B cell (primary cell): ENCODE data around the gene CABCOCO1. TPM values are rescaled to one million over a fixed set of nuclear protein-coding genes. Genes with fewer than 3 reads are reported as not detected.

Experiments
- ATAC-seq: fragments of 200-7000 bp; cut with Tn5 transposase; one replicate; pipeline ENCODE4 v1.10.0; 2021; ENCODE audit warnings: low read depth, mild to moderate bottlenecking, moderate number of reproducible peaks, moderate library complexity
- CTCF ChIA-PET: fragments of 350-600 bp; sonication (Branson Sonifier 250); formaldehyde crosslinking; loops from one replicate; lab custom pipeline; 2021; ENCODE audit warnings: antibody characterized with exemption, inconsistent platforms; lab: Charles Lee
- POLR2A ChIA-PET: fragments of 350-600 bp; sonication (Branson Sonifier 250); formaldehyde crosslinking; loops from one replicate; lab custom pipeline; 2021; ENCODE audit warnings: antibody characterized with exemption; lab: Charles Lee
- DNase-seq: peaks from one replicate; pipeline ENCODE4 v3.0.0; 2013
- H2AFZ ChIP-seq: 2 replicates; pipeline ENCODE4 v1.6.1; 2012; ENCODE audit warnings: mild to moderate bottlenecking, low read depth, low read length; ENCODE audit not compliant: insufficient read depth, poor library complexity, severe bottlenecking
- H3K27ac ChIP-seq, 2 donors: 1 replicate in 1 of 2; 2 replicates in 1 of 2; pipeline ENCODE4 v1.5.1; 2012 to 2013; ENCODE audit warnings: low read length in 2 of 2, mild to moderate bottlenecking in 2 of 2, moderate library complexity in 1 of 2
- H3K27me3 ChIP-seq, 4 experiments: fragments of 200-600 bp in 1 of 4; sonication (generic) in 1 of 4; replicated peaks in 1 of 4; 1 replicate in 2 of 4; 2 replicates in 2 of 4; pipeline versions ENCODE4 v1.6.1 to v1.7.0; 2013 to 2016; ENCODE audit warnings: low read length in 3 of 4, mild to moderate bottlenecking in 2 of 4, mixed read lengths in 1 of 4, moderate library complexity in 1 of 4; ENCODE audit not compliant: insufficient read depth in 4 of 4, control insufficient read depth in 3 of 4; ENCODE audit errors: control extremely low read depth in 1 of 4
- H3K36me3 ChIP-seq, 2 experiments: replicated peaks in 1 of 2; 1 replicate in 1 of 2; 2 replicates in 1 of 2; pipeline versions ENCODE4 v1.6.1 to v1.7.1; 2013; ENCODE audit warnings: low read length in 1 of 2; ENCODE audit not compliant: insufficient read depth in 2 of 2, control insufficient read depth in 1 of 2; ENCODE audit errors: control extremely low read depth in 1 of 2, extremely low read depth in 1 of 2
- H3K4me1 ChIP-seq, 2 donors: fragments of 200-600 bp in 1 of 2; sonication (generic) in 1 of 2; 1 replicate in 1 of 2; 2 replicates in 1 of 2; pipeline versions ENCODE4 v1.5.1 to v1.6.1; 2013 to 2017; ENCODE audit warnings: low read length in 2 of 2; ENCODE audit not compliant: control insufficient read depth in 2 of 2, insufficient read depth in 2 of 2
- H3K4me2 ChIP-seq: replicated peaks from 2 replicates; pipeline ENCODE3; 2012; ENCODE audit warnings: mild to moderate bottlenecking, low read depth, low read length; ENCODE audit not compliant: poor library complexity, severe bottlenecking
- H3K4me3 ChIP-seq, 5 experiments: fragments of 200-600 bp in 1 of 5; sonication (generic) in 1 of 5; 1 replicate in 3 of 5; 2 replicates in 2 of 5; pipeline versions ENCODE4 v1.5.1 to v1.7.0; 2011 to 2016; ENCODE audit warnings: low read length in 4 of 5, mild to moderate bottlenecking in 4 of 5, low read depth in 2 of 5, control low read depth in 1 of 5, moderate library complexity in 1 of 5; ENCODE audit not compliant: insufficient read depth in 1 of 5; ENCODE audit errors: control extremely low read depth in 1 of 5, extremely low read depth in 1 of 5
- H3K79me2 ChIP-seq: fragments of 200-600 bp; sonication (generic); one replicate; pipeline ENCODE4 v1.6.0; 2016; ENCODE audit warnings: low read length; ENCODE audit not compliant: control insufficient read depth, insufficient read depth
- H3K9ac ChIP-seq: fragments of 200-600 bp; sonication (generic); 2 replicates; pipeline ENCODE4 v1.6.1; 2017; ENCODE audit warnings: mild to moderate bottlenecking, low read length, moderate library complexity
- H3K9me3 ChIP-seq, 3 donors: one replicate each; pipeline versions ENCODE4 v1.6.1 to v1.7.1; 2013; ENCODE audit warnings: low read length in 2 of 3; ENCODE audit not compliant: control insufficient read depth in 2 of 3, insufficient read depth in 1 of 3; ENCODE audit errors: control extremely low read depth in 1 of 3
- H4K20me1 ChIP-seq: 2 replicates; pipeline ENCODE4 v1.6.0; 2012; ENCODE audit warnings: mild to moderate bottlenecking, low read length; ENCODE audit not compliant: insufficient read depth, control insufficient read depth, poor library complexity, severe bottlenecking
- H3K27ac Mint-ChIP-seq: one replicate; pipeline ENCODE4 v1.8.0; 2021; ENCODE audit warnings: mixed read lengths
- H3K27me3 Mint-ChIP-seq: one replicate; pipeline ENCODE4 v1.8.0; 2021; ENCODE audit warnings: mixed read lengths
- H3K4me1 Mint-ChIP-seq: one replicate; pipeline ENCODE4 v1.8.0; 2021; ENCODE audit warnings: mixed read lengths
- H3K4me3 Mint-ChIP-seq: one replicate; pipeline ENCODE4 v1.8.0; 2021; ENCODE audit warnings: mixed read lengths
- H3K9me3 Mint-ChIP-seq: one replicate; pipeline ENCODE4 v1.8.0; 2022; ENCODE audit warnings: mixed read lengths; ENCODE audit not compliant: insufficient read depth
- CTCF ChIP-seq: fragments of 200-600 bp; IDR thresholded peaks from one replicate; pipeline ENCODE4 v1.8.0; 2022; ENCODE audit warnings: antibody characterized with exemption, mild to moderate bottlenecking
- EZH2 ChIP-seq: IDR thresholded peaks from 2 replicates; pipeline ENCODE4 v1.6.1; 2012; ENCODE audit warnings: borderline replicate concordance, low read depth, mild to moderate bottlenecking, moderate library complexity, low read length; ENCODE audit not compliant: insufficient read depth, poor library complexity, severe bottlenecking
- WGBS: methylation state at CpG from one replicate; pipeline ENCODE4 v1.1.5; 2013; ENCODE audit warnings: missing lambda C conversion rate; ENCODE audit not compliant: insufficient coverage; 5-methylcytosine and 5-hydroxymethylcytosine counted together
- intact Hi-C: fragments of 100-400 bp; cut with micrococcal nuclease; formaldehyde crosslinking; loops from one replicate; pipeline ENCODE4 v1.10.0; 2022
- polyA plus RNA-seq: library from polyadenylated mRNA; depleted of rRNA; stranded (reverse); fragments of >200 nt; gene quantifications from 2 replicates; pipeline ENCODE4 v1.2.3, GENCODE V29; 2012
- total RNA-seq, 2 donors: library from RNA; stranded (reverse); fragments of 120-200 nt in 1 of 2; gene quantifications; 1 replicate in 1 of 2; 2 replicates in 1 of 2; pipeline versions ENCODE4 v1.2.3 to v1.2.4, GENCODE V29; 2013 to 2022

CABCOCO1 gene
- total and polyA plus RNA-seq, 2 donors (not counting 1 experiment from before 2014, with no cell fraction given): not detected

GRCh38 chr10:61791216-61791615 lies 128.5 kb downstream of the CABCOCO1 start:
- H2AFZ ChIP-seq: no peak overlapping the region
- no peak for TF ChIP-seq CTCF
- ChIA-PET POLR2A (no interaction called here), CTCF (no interaction called here)
- no peak for DNase-seq
- no peak overlapping the region for H3K27ac ChIP-seq
- no peaks in the 10 kb centered on the region for H3K9me3 ChIP-seq
- H3K4me1 ChIP-seq: no peaks in the 10 kb centered on the region
- Mint-ChIP-seq H3K27me3 (no peaks in the 10 kb centered on the region), H3K4me3 (no peak overlapping the region), H3K27ac (no peak overlapping the region), H3K4me1 (no peaks in the 10 kb centered on the region), H3K9me3 (no peaks in the 10 kb centered on the region)
- WGBS: no CpG with 5 or more reads among the region's 2 CpGs
- H3K9ac ChIP-seq: no peak overlapping the region
- H3K4me3 ChIP-seq: no peak overlapping the region
- no peak for ATAC-seq
- H3K27me3 ChIP-seq: no peaks in the 10 kb centered on the region
- no peaks in the 10 kb centered on the region for H3K36me3 ChIP-seq
- intact Hi-C loops: no loop called here
- no peak overlapping the region for H3K4me2 ChIP-seq
- H4K20me1 ChIP-seq: no peaks in the 10 kb centered on the region
- H3K79me2 ChIP-seq: no peaks in the 10 kb centered on the region

- WGBS: 100% methylated on average over 1 of the region's 1 CpG
- ATAC-seq (no peak), DNase-seq (no peak)
- H3K9ac ChIP-seq: no peak overlapping the region
- no peak overlapping the region for H3K27ac ChIP-seq
- no peaks in the 10 kb centered on the region for H4K20me1 ChIP-seq
- no peaks in the 10 kb centered on the region for H3K9me3 Mint-ChIP-seq
- POLR2A ChIA-PET: no interaction called here
- CTCF ChIA-PET: no interaction called here
- H3K4me3 Mint-ChIP-seq: no peak overlapping the region
- H3K79me2 ChIP-seq: no peaks in the 10 kb centered on the region
- H3K27me3 ChIP-seq: no peaks in the 10 kb centered on the region
- no peak overlapping the region for H3K27ac Mint-ChIP-seq
- no peak overlapping the region for H3K4me2 ChIP-seq
- intact Hi-C loops: no loop called here
- no peaks in the 10 kb centered on the region for H3K36me3 ChIP-seq
- H3K4me1 ChIP-seq: no peaks in the 10 kb centered on the region
- no peaks in the 10 kb centered on the region for H3K27me3 Mint-ChIP-seq
- no peaks in the 10 kb centered on the region for H3K4me1 Mint-ChIP-seq
- no peak for TF ChIP-seq CTCF
- TF ChIP-seq EZH2: no peak
- no peak overlapping the region for H3K4me3 ChIP-seq
- no peak overlapping the region for H2AFZ ChIP-seq
- no peaks in the 10 kb centered on the region for H3K9me3 ChIP-seq
Observed at GRCh38 chr10:61792097-61792716, 129.5 kb downstream of the CABCOCO1 start.
